ENCODE data around the gene GBE1. TPM values are rescaled to one million over a fixed set of nuclear protein-coding genes. Genes with fewer than 3 reads are reported as not detected.

The GBE1 gene
- total RNA-seq, 1 experiment from 2014 or later, result 9.2 TPM

- Mint-ChIP-seq H3K4me1 (0 out of 2 replicates have a peak, but pooled peaks cover 3% of the 10 kb centered on the region), H3K27me3 (ENCODE audit: low read depth) (no peaks in the 10 kb centered on the region), H3K4me3 (no peak overlapping the region), H3K36me3 (no peaks in the 10 kb centered on the region), H3K9me3 (0 out of 2 replicates have a peak, but pooled peaks cover 3% of the 10 kb centered on the region), H3K27ac (no peak overlapping the region)
- ChIA-PET POLR2A (no interaction called here), CTCF (interaction anchor here (0.7 kb wide), 1 partner anchor 132 kb away, joined by 3 read pairs; no protein-coding TSS in a partner anchor)
- ATAC-seq (no peak), DNase-seq (ENCODE audit: low spot score) (no peak)
- TF ChIP-seq GRHL2 (CRISPR knock-in tag; IDR thresholded peaks at IDR 0.05; ENCODE audit: insufficient replicate concordance, severe bottlenecking) (no peak), KAT7 (CRISPR knock-in tag; IDR thresholded peaks at IDR 0.05; ENCODE audit: borderline replicate concordance) (no peak), ZBTB43 (CRISPR knock-in tag; IDR thresholded peaks at IDR 0.05) (no peak), USF2 (CRISPR knock-in tag; IDR thresholded peaks at IDR 0.05) (no peak), E2F1 (CRISPR knock-in tag; IDR thresholded peaks at IDR 0.05) (no peak), CBFB (CRISPR knock-in tag; IDR thresholded peaks at IDR 0.05; ENCODE audit: low read depth) (no peak), ETV6 (CRISPR knock-in tag; IDR thresholded peaks at IDR 0.05) (no peak), EMX1 (CRISPR knock-in tag; IDR thresholded peaks at IDR 0.05) (no peak), SMAD4 (CRISPR knock-in tag; IDR thresholded peaks at IDR 0.05) (no peak), AR (CRISPR knock-in tag; IDR thresholded peaks at IDR 0.05) (no peak), ATF2 (CRISPR knock-in tag; IDR thresholded peaks at IDR 0.05; ENCODE audit: borderline replicate concordance, low read depth) (no peak), ZNF232 (CRISPR knock-in tag; IDR thresholded peaks at IDR 0.05) (no peak), FOXJ3 (CRISPR knock-in tag; IDR thresholded peaks at IDR 0.05; ENCODE audit: borderline replicate concordance) (no peak), HMGA2 (CRISPR knock-in tag; IDR thresholded peaks at IDR 0.05) (no peak), NFATC4 (CRISPR knock-in tag; IDR thresholded peaks at IDR 0.05) (no peak), E2F5 (CRISPR knock-in tag; IDR thresholded peaks at IDR 0.05) (no peak), NFE2L1 (CRISPR knock-in tag; IDR thresholded peaks at IDR 0.05) (no peak), GABPB1 (CRISPR knock-in tag; IDR thresholded peaks at IDR 0.05) (no peak), ZNF512 (CRISPR knock-in tag; IDR thresholded peaks at IDR 0.05; ENCODE audit: borderline replicate concordance) (no peak), ZNF671 (CRISPR knock-in tag; IDR thresholded peaks at IDR 0.05) (no peak)
These were observed 276.0 kb downstream of the GBE1 start for GRCh38 chr3:81485444-81485865.
